Endodermal cell (in vitro differentiated cells): ENCODE data around the gene NFYB. TPM values are rescaled to one million over a fixed set of nuclear protein-coding genes. Genes with fewer than 3 reads are reported as not detected.

Experiments
- DNase-seq: peaks from one replicate; pipeline ENCODE4 v3.0.0-alpha.2; 2017
- H3K27ac ChIP-seq: 2 replicates; pipeline ENCODE4 v1.5.1; 2013; ENCODE audit warnings: mild to moderate bottlenecking, low read depth, low read length, moderate library complexity
- H3K27me3 ChIP-seq: 2 replicates; pipeline ENCODE4 v1.6.1; 2013; ENCODE audit warnings: mild to moderate bottlenecking, low read length, moderate library complexity; ENCODE audit not compliant: insufficient read depth, control insufficient read depth, poor library complexity, severe bottlenecking
- H3K36me3 ChIP-seq: 2 replicates; pipeline ENCODE4 v1.7.0; 2013; ENCODE audit warnings: mild to moderate bottlenecking, low read length, moderate library complexity; ENCODE audit not compliant: control insufficient read depth, insufficient read depth
- H3K4me1 ChIP-seq: one replicate; pipeline ENCODE4 v1.7.0; 2013; ENCODE audit warnings: low read length; ENCODE audit not compliant: control insufficient read depth, insufficient read depth
- H3K4me3 ChIP-seq: 2 replicates; pipeline ENCODE4 v1.5.1; 2013; ENCODE audit warnings: mild to moderate bottlenecking, low read length, moderate library complexity
- H3K9ac ChIP-seq: 2 replicates; pipeline ENCODE4 v1.6.1; 2013; ENCODE audit warnings: mild to moderate bottlenecking, low read length, moderate library complexity; ENCODE audit not compliant: poor library complexity, severe bottlenecking; ENCODE audit errors: extremely low read depth
- H3K9me3 ChIP-seq: 2 replicates; pipeline ENCODE4 v1.6.1; 2013; ENCODE audit warnings: mild to moderate bottlenecking, low read length, moderate library complexity; ENCODE audit not compliant: control insufficient read depth
- H3K27ac Mint-ChIP-seq: 2 replicates; pipeline ENCODE4 v1.8.0; 2020; ENCODE audit warnings: mixed read lengths
- H3K27me3 Mint-ChIP-seq: 2 replicates; pipeline ENCODE4 v1.8.0; 2021; ENCODE audit warnings: mild to moderate bottlenecking, mixed read lengths; ENCODE audit not compliant: insufficient read depth
- H3K36me3 Mint-ChIP-seq: 2 replicates; pipeline ENCODE4 v1.8.0; 2020; ENCODE audit warnings: low read depth, mixed read lengths
- H3K4me1 Mint-ChIP-seq: 2 replicates; pipeline ENCODE4 v1.8.0; 2020; ENCODE audit warnings: mixed read lengths
- H3K4me3 Mint-ChIP-seq: 2 replicates; pipeline ENCODE4 v1.8.0; 2020; ENCODE audit warnings: mild to moderate bottlenecking, moderate library complexity, mixed read lengths
- H3K9me3 Mint-ChIP-seq: 2 replicates; pipeline ENCODE4 v1.8.0; 2020; ENCODE audit warnings: mild to moderate bottlenecking, mixed read lengths
- WGBS, 2 experiments: methylation state at CpG; one replicate each; pipeline versions ENCODE4 v1.1.5 to v1.1.7; 2013; ENCODE audit warnings: missing lambda C conversion rate in 2 of 2, mixed read lengths in 1 of 2; ENCODE audit not compliant: insufficient coverage in 1 of 2, insufficient read length in 1 of 2; 5-methylcytosine and 5-hydroxymethylcytosine counted together
- total RNA-seq, 2 donors: library from RNA; stranded (reverse); fragmentation: NEBNext Ultra II Directional in 1 of 2; extraction: Animal tissue kit (Norgen Biotek cat#: 25700) in 1 of 2; gene quantifications; 2 replicates in 1 of 2; 3 replicates in 1 of 2; pipeline ENCODE4 v1.2.1, GENCODE V29; 2021
- TF ChIP-seq, protein P1 (sequence below): fragments of 200-600 bp; sonication (generic); conservative IDR thresholded peaks from 2 replicates; pipeline ENCODE4 v1.5.0; 2021; ENCODE audit warnings: antibody characterized with exemption, mild to moderate bottlenecking

Gene NFYB
- total RNA-seq, 2 donors from 2014 or later: 31.2 to 36.3 TPM

DNA sequence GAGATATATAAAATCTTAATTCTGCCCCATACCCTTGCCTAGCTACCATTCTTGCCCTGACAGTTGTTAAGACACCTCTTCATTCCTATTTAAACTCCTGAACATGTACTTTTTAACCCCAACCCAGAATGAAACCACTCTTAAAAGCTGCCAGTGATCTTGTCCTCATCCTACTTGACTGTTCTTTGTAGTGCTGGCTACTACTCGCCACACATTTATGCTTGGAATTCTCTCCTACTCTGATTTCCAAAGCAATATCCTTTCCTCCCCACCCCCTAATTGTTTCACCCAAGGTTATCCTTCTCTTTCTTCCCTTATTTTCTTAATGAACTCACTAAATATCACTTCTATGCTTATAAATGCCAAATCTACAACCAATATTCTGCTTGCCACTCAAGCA lies 4.1 kb downstream of the NFYB start:
- H3K9ac ChIP-seq: no peak overlapping the region
- H3K36me3 Mint-ChIP-seq: peaks cover 24% of the 10 kb centered on the region
- H3K27me3 ChIP-seq: no peaks in the 10 kb centered on the region
- H3K36me3 ChIP-seq: peaks cover 42% of the 10 kb centered on the region
- no peaks in the 10 kb centered on the region for H3K4me1 ChIP-seq
- H3K4me3 Mint-ChIP-seq: no peak overlapping the region
- no peaks in the 10 kb centered on the region for H3K9me3 Mint-ChIP-seq
- H3K27me3 Mint-ChIP-seq: peaks cover 1% of the 10 kb centered on the region
- no peak overlapping the region for H3K27ac ChIP-seq
- H3K4me1 Mint-ChIP-seq: peaks cover 23% of the 10 kb centered on the region
- WGBS, 2 experiments: 95 to 100% methylated on average over 1 of the region's 1 CpG
- H3K9me3 ChIP-seq: no peaks in the 10 kb centered on the region
- no peak for DNase-seq
- no peak overlapping the region for H3K27ac Mint-ChIP-seq
- TF ChIP-seq, protein P1, sequence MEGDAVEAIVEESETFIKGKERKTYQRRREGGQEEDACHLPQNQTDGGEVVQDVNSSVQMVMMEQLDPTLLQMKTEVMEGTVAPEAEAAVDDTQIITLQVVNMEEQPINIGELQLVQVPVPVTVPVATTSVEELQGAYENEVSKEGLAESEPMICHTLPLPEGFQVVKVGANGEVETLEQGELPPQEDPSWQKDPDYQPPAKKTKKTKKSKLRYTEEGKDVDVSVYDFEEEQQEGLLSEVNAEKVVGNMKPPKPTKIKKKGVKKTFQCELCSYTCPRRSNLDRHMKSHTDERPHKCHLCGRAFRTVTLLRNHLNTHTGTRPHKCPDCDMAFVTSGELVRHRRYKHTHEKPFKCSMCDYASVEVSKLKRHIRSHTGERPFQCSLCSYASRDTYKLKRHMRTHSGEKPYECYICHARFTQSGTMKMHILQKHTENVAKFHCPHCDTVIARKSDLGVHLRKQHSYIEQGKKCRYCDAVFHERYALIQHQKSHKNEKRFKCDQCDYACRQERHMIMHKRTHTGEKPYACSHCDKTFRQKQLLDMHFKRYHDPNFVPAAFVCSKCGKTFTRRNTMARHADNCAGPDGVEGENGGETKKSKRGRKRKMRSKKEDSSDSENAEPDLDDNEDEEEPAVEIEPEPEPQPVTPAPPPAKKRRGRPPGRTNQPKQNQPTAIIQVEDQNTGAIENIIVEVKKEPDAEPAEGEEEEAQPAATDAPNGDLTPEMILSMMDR: no peak
- no peak overlapping the region for H3K4me3 ChIP-seq

DNA sequence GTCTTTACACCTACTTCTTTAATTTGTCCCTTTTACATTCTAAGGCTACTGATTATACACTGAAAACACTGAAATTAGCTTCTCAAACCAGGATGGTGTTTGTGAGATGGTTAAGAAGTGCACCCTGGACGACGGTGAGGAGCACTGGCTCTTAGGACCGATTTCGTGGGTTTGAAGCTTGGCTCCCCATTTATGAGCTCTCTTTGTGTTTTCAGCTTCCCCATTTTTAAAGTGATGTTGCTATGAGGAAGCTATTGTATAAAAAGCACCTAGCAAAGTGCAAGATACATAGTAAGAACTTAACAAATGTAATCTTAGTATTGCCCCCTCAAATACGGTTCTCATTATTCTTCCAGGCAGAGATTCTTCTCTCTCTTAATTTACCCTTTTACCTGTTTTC lies 4.7 kb downstream of the NFYB start:
- Mint-ChIP-seq H3K27me3 (no peaks in the 10 kb centered on the region), H3K4me1 (peaks cover 20% of the 10 kb centered on the region), H3K27ac (no peak overlapping the region), H3K9me3 (no peaks in the 10 kb centered on the region), H3K36me3 (peaks cover 27% of the 10 kb centered on the region), H3K4me3 (no peak overlapping the region)
- Histone ChIP-seq H3K36me3 (peaks cover 45% of the 10 kb centered on the region), H3K27me3 (no peaks in the 10 kb centered on the region), H3K9me3 (no peaks in the 10 kb centered on the region), H3K27ac (no peak overlapping the region), H3K4me1 (no peaks in the 10 kb centered on the region), H3K4me3 (no peak overlapping the region), H3K9ac (no peak overlapping the region)
- no peak for DNase-seq
- TF ChIP-seq, protein P1: no peak
- whole genome bisulfite sequencing, 2 experiments: 89 to 100% methylated on average over 1 to 5 of the region's 5 CpGs

DNA sequence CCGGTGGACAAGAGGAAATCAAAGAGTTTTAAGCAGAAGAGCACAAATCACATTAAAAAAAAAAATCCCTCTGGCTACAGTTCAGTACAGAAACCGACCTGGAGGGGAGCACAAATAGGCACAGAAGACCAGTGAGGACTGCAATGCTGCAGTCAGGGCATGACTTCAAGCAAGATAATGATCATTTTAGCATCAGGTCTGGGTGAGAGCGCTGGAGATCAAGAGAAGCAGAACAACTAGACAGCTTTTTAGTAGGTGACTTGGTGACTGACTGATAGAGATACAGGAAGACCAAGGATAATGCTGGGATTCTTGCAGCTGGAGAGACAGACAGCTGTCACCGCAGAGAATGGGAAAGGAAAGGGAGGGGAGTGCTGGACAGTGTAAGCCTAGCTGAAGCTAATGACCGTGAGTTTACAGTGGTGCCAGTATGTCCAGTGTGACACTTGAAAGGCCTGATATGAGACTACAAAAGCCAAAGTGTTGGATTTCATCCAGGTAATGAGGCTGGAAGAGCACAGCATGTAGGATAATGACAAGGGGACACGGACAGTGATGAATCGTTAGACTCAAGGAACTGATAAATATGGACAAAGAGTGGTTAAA lies 5.6 kb downstream of the NFYB start:
- H3K27ac Mint-ChIP-seq: no peak overlapping the region
- Histone ChIP-seq H3K9ac (no peak overlapping the region), H3K27ac (no peak overlapping the region)

More for the DNA sequence above, 5.6 kb downstream of the NFYB start:
- peaks cover 20% of the 10 kb centered on the region for H3K4me1 Mint-ChIP-seq
- Histone ChIP-seq H3K4me1 (no peaks in the 10 kb centered on the region), H3K36me3 (peaks cover 53% of the 10 kb centered on the region), H3K4me3 (no peak overlapping the region), H3K9me3 (no peaks in the 10 kb centered on the region), H3K27me3 (no peaks in the 10 kb centered on the region)
- no peak overlapping the region for H3K4me3 Mint-ChIP-seq
- H3K36me3 Mint-ChIP-seq: peaks cover 33% of the 10 kb centered on the region
- no peak for DNase-seq
- no peaks in the 10 kb centered on the region for H3K27me3 Mint-ChIP-seq
- 96% methylated on average over 5 to 7 of the region's 7 CpGs for WGBS, 2 experiments
- TF ChIP-seq, protein P1: no peak
- H3K9me3 Mint-ChIP-seq: no peaks in the 10 kb centered on the region
